ENCODE measurements around the gene TMEM167B.

GRCh38 chr1:109131059-109131458 lies 40.5 kb downstream of the TMEM167B start:
- no peak for TF ChIP-seq CTCF (IDR thresholded peaks at IDR 0.05; ENCODE audit: borderline replicate concordance, extremely low read depth, low read length, poor library complexity, severe bottlenecking)
- TF ChIP-seq EZH2 (IDR thresholded peaks at IDR 0.05; ENCODE audit: borderline replicate concordance, low read depth, low read length, severe bottlenecking), result no peak

Data from DND-41 (cell line).